GM18526 (cell line): ENCODE data around the gene NCAM1.

Experiments used
- POLR2A ChIP-seq: IDR thresholded peaks from 3 replicates; pipeline ENCODE4 v1.6.1; 2011; ENCODE audit not compliant: insufficient read length; ENCODE audit errors: extremely low read depth

Gene NCAM1

GRCh38 chr11:113278925-113279324 lies 317.7 kb downstream of the NCAM1 start:
- TF ChIP-seq POLR2A, result no peak

- no peak for TF ChIP-seq POLR2A
These were observed 318.4 kb downstream of the NCAM1 start for GRCh38 chr11:113279591-113279990.

- no peak for TF ChIP-seq POLR2A
These were observed 320.0 kb downstream of the NCAM1 start for GRCh38 chr11:113281052-113281725.

- no peak for TF ChIP-seq POLR2A
These were observed 321.7 kb downstream of the NCAM1 start for GRCh38 chr11:113282898-113283437.

GRCh38 chr11:113283881-113284280 lies 322.7 kb downstream of the NCAM1 start:
- TF ChIP-seq POLR2A, result no peak

- TF ChIP-seq POLR2A, result no peak
These were observed 324.8 kb downstream of the NCAM1 start for GRCh38 chr11:113286009-113286408.

GRCh38 chr11:113286509-113287497 lies 325.6 kb downstream of the NCAM1 start:
- no peak for TF ChIP-seq POLR2A

GRCh38 chr11:113287801-113288200 lies 326.6 kb downstream of the NCAM1 start:
- no peak for TF ChIP-seq POLR2A

- no peak for TF ChIP-seq POLR2A
These were observed 327.2 kb downstream of the NCAM1 start for GRCh38 chr11:113288286-113288863.

- no peak for TF ChIP-seq POLR2A
These were observed 328.4 kb downstream of the NCAM1 start for GRCh38 chr11:113289431-113290187.

- no peak for TF ChIP-seq POLR2A
These were observed 332.7 kb downstream of the NCAM1 start for GRCh38 chr11:113293936-113294335.

GRCh38 chr11:113295993-113296392 lies 334.8 kb downstream of the NCAM1 start:
- TF ChIP-seq POLR2A, result no peak

- TF ChIP-seq POLR2A, result no peak
These were observed 335.4 kb downstream of the NCAM1 start for GRCh38 chr11:113296447-113297205.

- no peak for TF ChIP-seq POLR2A
These were observed 343.7 kb downstream of the NCAM1 start for GRCh38 chr11:113304916-113305315.
